HepG2 (cell line): ENCODE measurements around the gene TRPV2. TPM values are rescaled to one million over a fixed set of nuclear protein-coding genes. Genes with fewer than 3 reads are reported as not detected.
A peak's percentile ranks its signal among the peaks of the same experiment; 100 is the strongest.

Experiments used
- ATAC-seq: fragments of 200-7000 bp; cut with Tn5 transposase; 3 replicates; pipeline ENCODE4 v1.9.1; 2020; ENCODE audit warnings: mild to moderate bottlenecking, moderate library complexity
- BruUV-seq: library from RNA; stranded (reverse); fragments of 400-500 nt; replicated peaks from 2 replicates; lab custom pipeline; 2021; lab: Mats Ljungman, UMichigan
- CTCF ChIA-PET: fragments of 300-600 bp; formaldehyde crosslinking; extraction: SDS; loops from one replicate; lab custom pipeline; 2021; ENCODE audit warnings: low total read pairs, inconsistent platforms, low intra/inter-chr PET ratio; lab: Yijun Ruan, JAX
- POLR2A ChIA-PET: fragments of 350-600 bp; sonication (Branson Sonifier 250); formaldehyde crosslinking; loops from one replicate; lab custom pipeline; 2020; ENCODE audit warnings: antibody characterized with exemption, inconsistent platforms; lab: Yijun Ruan, JAX
- DNase-seq: peaks from one replicate; pipeline ENCODE4 v3.0.0-alpha.2; 2015; ENCODE audit warnings: low spot score
- FAIRE-seq: peaks from 3 replicates; lab custom pipeline; 2011; peaks lifted over from hg19 to GRCh38; lab: Jason Lieb, UNC
- H2AFZ ChIP-seq: one replicate; pipeline ENCODE4 v1.6.1; 2011; ENCODE audit warnings: low read length, inconsistent platforms
- H3K27ac ChIP-seq: fragments of 300-600 bp; 3 replicates; pipeline ENCODE4 v1.8.0; 2011; ENCODE audit warnings: mixed run types, mild to moderate bottlenecking, mixed read lengths, low read length, inconsistent platforms; ENCODE audit not compliant: insufficient read depth; ENCODE audit errors: extremely low read length
- H3K27me3 ChIP-seq, 2 experiments: fragments of 200-600 bp in 1 of 2; 2 replicates in 1 of 2; 3 replicates in 1 of 2; pipeline versions ENCODE4 v1.6.0 to v1.8.0; 2011; ENCODE audit warnings: low read length in 2 of 2, mild to moderate bottlenecking in 2 of 2, moderate library complexity in 2 of 2, inconsistent platforms in 1 of 2; ENCODE audit not compliant: insufficient read depth in 2 of 2, control insufficient read depth in 1 of 2
- H3K36me3 ChIP-seq, 2 experiments: fragments of 200-600 bp in 1 of 2; replicated peaks in 1 of 2; 2 replicates in 1 of 2; 3 replicates in 1 of 2; pipeline versions ENCODE4 v1.5.1 to v1.8.0; 2011; ENCODE audit warnings: low read length in 2 of 2, inconsistent platforms in 1 of 2; ENCODE audit not compliant: insufficient read depth in 2 of 2, control insufficient read depth in 1 of 2
- H3K4me1 ChIP-seq: 2 replicates; pipeline ENCODE4 v1.5.1; 2012; ENCODE audit warnings: low read length, inconsistent platforms; ENCODE audit not compliant: insufficient read depth
- H3K4me2 ChIP-seq: 2 replicates; pipeline ENCODE4 v1.6.0; 2011; ENCODE audit warnings: low read depth, low read length, inconsistent platforms
- H3K4me3 ChIP-seq, 3 experiments: fragments of 200-600 bp in 1 of 3; sonication (generic), shearing (Covaris generic) in 1 of 3; replicated peaks in 1 of 3; 2 replicates each; pipeline ENCODE4 v1.5.1; 2011 to 2016; ENCODE audit warnings: low read length in 3 of 3, inconsistent platforms in 2 of 3, low read depth in 2 of 3, mild to moderate bottlenecking in 2 of 3, control low read depth in 1 of 3, mixed read lengths in 1 of 3; ENCODE audit not compliant: insufficient read depth in 1 of 3
- H3K79me2 ChIP-seq: one replicate; pipeline ENCODE4 v1.6.1; 2011; ENCODE audit warnings: low read length, inconsistent platforms; ENCODE audit not compliant: insufficient read depth
- H3K9ac ChIP-seq: 2 replicates; pipeline ENCODE4 v1.6.0; 2011; ENCODE audit warnings: mild to moderate bottlenecking, low read depth, low read length, inconsistent platforms; ENCODE audit not compliant: insufficient read depth
- H3K9me3 ChIP-seq: 2 replicates; pipeline ENCODE4 v1.5.1; 2012; ENCODE audit warnings: mild to moderate bottlenecking, low read length
- H4K20me1 ChIP-seq: 2 replicates; pipeline ENCODE4 v1.6.0; 2011; ENCODE audit warnings: inconsistent platforms, mild to moderate bottlenecking, low read length, moderate library complexity; ENCODE audit not compliant: insufficient read depth
- KLF11 ChIP-seq: IDR thresholded peaks from 2 replicates; pipeline ENCODE4 v1.6.1; 2016; ENCODE audit warnings: missing compliant biosample characterization
- NCOA1 ChIP-seq: sonication (generic); formaldehyde crosslinking; IDR thresholded peaks from 2 replicates; pipeline ENCODE4 v1.9.0; 2021; ENCODE audit warnings: missing genetic modification reagents
- POLR2AphosphoS5 ChIP-seq: IDR thresholded peaks from 2 replicates; pipeline ENCODE4 v1.6.1; 2012; ENCODE audit warnings: low read depth, low read length
- RBM22 ChIP-seq: fragments of 200-400 bp; formaldehyde crosslinking; optimal IDR thresholded peaks from 2 replicates; pipeline ENCODE3; 2017; ENCODE audit warnings: mild to moderate bottlenecking, low read length, moderate library complexity
- ZC3H4 ChIP-seq: sonication (generic); formaldehyde crosslinking; IDR thresholded peaks from 2 replicates; pipeline ENCODE4 v1.4.0; 2020; ENCODE audit warnings: missing genetic modification reagents, borderline replicate concordance
- ZFP36L1 ChIP-seq: sonication (generic); formaldehyde crosslinking; IDR thresholded peaks from 2 replicates; pipeline ENCODE4 v1.8.0; 2022; ENCODE audit warnings: mild to moderate bottlenecking, missing genetic modification reagents, moderate library complexity
- WGBS: methylation state at CpG from one replicate; pipeline ENCODE4 v1.1.6; 2017; ENCODE audit warnings: low lambda C conversion rate; 5-methylcytosine and 5-hydroxymethylcytosine counted together
- in situ Hi-C: cut with HindIII; loops from 2 replicates; pipeline ENCODE4 v1.10.0; 2017; ENCODE audit warnings: low pct_unique_long_range_greater_than_20kb; ENCODE audit not compliant: extremely low pct_ligation_motif_present
- intact Hi-C: fragments of 100-400 bp; cut with micrococcal nuclease; formaldehyde crosslinking; loops from one replicate; pipeline ENCODE4 v1.10.0; 2022; ENCODE audit not compliant: unreplicated experiment
- polyA plus RNA-seq, 8 experiments: library from polyadenylated mRNA; depleted of rRNA in 3 of 8; stranded (reverse) in 7 of 8; unstranded in 1 of 8; fragments of >200 nt; fragmentation: Illumina TruSeq in 4 of 8; extraction: Trizol in 4 of 8; gene quantifications; 2 replicates each; pipeline versions ENCODE4 v1.2.1 to v1.2.3, GENCODE V29; 2011 to 2016; ENCODE audit warnings: low read depth in 4 of 8, missing spikeins in 1 of 8, mixed read lengths in 1 of 8; ENCODE audit not compliant: insufficient read depth in 1 of 8
- total RNA-seq, 5 experiments: library from RNA; depleted of rRNA; stranded (reverse); fragments of >200 nt; fragmentation: Illumina TruSeq; extraction: Trizol; gene quantifications; 2 replicates each; pipeline ENCODE4 v1.2.3, GENCODE V29; 2016; ENCODE audit warnings: low read depth in 1 of 5
- TF ChIP-seq, protein P1 (sequence below): sonication (generic); formaldehyde crosslinking; IDR thresholded peaks from 2 replicates; pipeline ENCODE4 v1.8.0; 2022; ENCODE audit warnings: mild to moderate bottlenecking, missing genetic modification reagents
- TF ChIP-seq, protein P2 (sequence below): sonication (generic); formaldehyde crosslinking; conservative IDR thresholded peaks from 2 replicates; pipeline ENCODE4 v1.8.0; 2022; ENCODE audit warnings: mild to moderate bottlenecking, moderate library complexity, missing genetic modification reagents
- TF ChIP-seq, protein P3 (sequence below): sonication (generic); formaldehyde crosslinking; IDR thresholded peaks from 2 replicates; pipeline ENCODE4 v1.4.0; 2020; ENCODE audit warnings: missing genetic modification reagents, borderline replicate concordance
- TF ChIP-seq, protein P4 (sequence below): sonication (generic); formaldehyde crosslinking; IDR thresholded peaks from 2 replicates; pipeline ENCODE4 v1.9.0; 2021; ENCODE audit warnings: mild to moderate bottlenecking, missing genetic modification reagents

TRPV2 gene
- total and polyA plus RNA-seq, 2 of the 13 experiments (the other 11 are each of a cell fraction or from before 2014, with no cell fraction given): 13.6 to 21.3 TPM

DNA sequence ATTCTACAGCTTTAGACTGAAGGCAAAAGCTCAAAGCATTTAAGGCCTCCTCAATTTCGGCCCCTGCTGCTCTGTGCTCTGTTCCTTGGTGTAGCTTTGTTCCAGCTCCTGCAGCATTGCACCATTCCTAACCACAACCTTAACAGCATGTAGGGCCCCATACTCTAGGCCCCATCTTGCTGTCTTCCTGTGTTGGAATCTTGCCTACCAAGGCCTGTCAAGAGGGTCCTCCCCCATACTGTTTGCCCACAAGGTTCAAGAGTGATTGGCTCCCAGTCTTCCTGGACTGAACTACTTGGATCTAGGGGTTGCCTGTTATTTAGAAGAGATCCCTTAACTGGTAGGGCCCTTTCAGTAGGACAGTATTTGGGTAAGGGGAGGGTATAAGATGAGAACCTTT lies 26.8 kb downstream of the TRPV2 start:
- peaks cover 84% of the 10 kb centered on the region for H3K4me1 ChIP-seq
- TF ChIP-seq KLF11 (CRISPR knock-in tag) (no peak), NCOA1 (CRISPR knock-in tag) (no peak), RBM22 (peak; percentile 81), POLR2AphosphoS5 (peak; percentile 75), ZFP36L1 (CRISPR knock-in tag) (no peak), ZC3H4 (CRISPR knock-in tag) (peak; percentile 92; the same call in 1 of the 2 replicates)
- TF ChIP-seq, protein P1, sequence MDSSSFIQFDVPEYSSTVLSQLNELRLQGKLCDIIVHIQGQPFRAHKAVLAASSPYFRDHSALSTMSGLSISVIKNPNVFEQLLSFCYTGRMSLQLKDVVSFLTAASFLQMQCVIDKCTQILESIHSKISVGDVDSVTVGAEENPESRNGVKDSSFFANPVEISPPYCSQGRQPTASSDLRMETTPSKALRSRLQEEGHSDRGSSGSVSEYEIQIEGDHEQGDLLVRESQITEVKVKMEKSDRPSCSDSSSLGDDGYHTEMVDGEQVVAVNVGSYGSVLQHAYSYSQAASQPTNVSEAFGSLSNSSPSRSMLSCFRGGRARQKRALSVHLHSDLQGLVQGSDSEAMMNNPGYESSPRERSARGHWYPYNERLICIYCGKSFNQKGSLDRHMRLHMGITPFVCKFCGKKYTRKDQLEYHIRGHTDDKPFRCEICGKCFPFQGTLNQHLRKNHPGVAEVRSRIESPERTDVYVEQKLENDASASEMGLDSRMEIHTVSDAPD (CRISPR knock-in tag): no peak
- TF ChIP-seq, protein P2, sequence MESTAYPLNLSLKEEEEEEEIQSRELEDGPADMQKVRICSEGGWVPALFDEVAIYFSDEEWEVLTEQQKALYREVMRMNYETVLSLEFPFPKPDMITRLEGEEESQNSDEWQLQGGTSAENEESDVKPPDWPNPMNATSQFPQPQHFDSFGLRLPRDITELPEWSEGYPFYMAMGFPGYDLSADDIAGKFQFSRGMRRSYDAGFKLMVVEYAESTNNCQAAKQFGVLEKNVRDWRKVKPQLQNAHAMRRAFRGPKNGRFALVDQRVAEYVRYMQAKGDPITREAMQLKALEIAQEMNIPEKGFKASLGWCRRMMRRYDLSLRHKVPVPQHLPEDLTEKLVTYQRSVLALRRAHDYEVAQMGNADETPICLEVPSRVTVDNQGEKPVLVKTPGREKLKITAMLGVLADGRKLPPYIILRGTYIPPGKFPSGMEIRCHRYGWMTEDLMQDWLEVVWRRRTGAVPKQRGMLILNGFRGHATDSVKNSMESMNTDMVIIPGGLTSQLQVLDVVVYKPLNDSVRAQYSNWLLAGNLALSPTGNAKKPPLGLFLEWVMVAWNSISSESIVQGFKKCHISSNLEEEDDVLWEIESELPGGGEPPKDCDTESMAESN (CRISPR knock-in tag): 0 out of 2 replicates have a peak, but pooled peaks have one; percentile 16
- TF ChIP-seq, protein P3, sequence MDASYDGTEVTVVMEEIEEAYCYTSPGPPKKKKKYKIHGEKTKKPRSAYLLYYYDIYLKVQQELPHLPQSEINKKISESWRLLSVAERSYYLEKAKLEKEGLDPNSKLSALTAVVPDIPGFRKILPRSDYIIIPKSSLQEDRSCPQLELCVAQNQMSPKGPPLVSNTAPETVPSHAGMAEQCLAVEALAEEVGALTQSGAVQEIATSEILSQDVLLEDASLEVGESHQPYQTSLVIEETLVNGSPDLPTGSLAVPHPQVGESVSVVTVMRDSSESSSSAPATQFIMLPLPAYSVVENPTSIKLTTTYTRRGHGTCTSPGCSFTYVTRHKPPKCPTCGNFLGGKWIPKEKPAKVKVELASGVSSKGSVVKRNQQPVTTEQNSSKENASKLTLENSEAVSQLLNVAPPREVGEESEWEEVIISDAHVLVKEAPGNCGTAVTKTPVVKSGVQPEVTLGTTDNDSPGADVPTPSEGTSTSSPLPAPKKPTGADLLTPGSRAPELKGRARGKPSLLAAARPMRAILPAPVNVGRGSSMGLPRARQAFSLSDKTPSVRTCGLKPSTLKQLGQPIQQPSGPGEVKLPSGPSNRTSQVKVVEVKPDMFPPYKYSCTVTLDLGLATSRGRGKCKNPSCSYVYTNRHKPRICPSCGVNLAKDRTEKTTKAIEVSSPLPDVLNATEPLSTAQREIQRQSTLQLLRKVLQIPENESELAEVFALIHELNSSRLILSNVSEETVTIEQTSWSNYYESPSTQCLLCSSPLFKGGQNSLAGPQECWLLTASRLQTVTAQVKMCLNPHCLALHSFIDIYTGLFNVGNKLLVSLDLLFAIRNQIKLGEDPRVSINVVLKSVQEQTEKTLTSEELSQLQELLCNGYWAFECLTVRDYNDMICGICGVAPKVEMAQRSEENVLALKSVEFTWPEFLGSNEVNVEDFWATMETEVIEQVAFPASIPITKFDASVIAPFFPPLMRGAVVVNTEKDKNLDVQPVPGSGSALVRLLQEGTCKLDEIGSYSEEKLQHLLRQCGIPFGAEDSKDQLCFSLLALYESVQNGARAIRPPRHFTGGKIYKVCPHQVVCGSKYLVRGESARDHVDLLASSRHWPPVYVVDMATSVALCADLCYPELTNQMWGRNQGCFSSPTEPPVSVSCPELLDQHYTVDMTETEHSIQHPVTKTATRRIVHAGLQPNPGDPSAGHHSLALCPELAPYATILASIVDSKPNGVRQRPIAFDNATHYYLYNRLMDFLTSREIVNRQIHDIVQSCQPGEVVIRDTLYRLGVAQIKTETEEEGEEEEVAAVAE: 0 out of 2 replicates have a peak, but pooled peaks have one; percentile 3
- TF ChIP-seq, protein P4, sequence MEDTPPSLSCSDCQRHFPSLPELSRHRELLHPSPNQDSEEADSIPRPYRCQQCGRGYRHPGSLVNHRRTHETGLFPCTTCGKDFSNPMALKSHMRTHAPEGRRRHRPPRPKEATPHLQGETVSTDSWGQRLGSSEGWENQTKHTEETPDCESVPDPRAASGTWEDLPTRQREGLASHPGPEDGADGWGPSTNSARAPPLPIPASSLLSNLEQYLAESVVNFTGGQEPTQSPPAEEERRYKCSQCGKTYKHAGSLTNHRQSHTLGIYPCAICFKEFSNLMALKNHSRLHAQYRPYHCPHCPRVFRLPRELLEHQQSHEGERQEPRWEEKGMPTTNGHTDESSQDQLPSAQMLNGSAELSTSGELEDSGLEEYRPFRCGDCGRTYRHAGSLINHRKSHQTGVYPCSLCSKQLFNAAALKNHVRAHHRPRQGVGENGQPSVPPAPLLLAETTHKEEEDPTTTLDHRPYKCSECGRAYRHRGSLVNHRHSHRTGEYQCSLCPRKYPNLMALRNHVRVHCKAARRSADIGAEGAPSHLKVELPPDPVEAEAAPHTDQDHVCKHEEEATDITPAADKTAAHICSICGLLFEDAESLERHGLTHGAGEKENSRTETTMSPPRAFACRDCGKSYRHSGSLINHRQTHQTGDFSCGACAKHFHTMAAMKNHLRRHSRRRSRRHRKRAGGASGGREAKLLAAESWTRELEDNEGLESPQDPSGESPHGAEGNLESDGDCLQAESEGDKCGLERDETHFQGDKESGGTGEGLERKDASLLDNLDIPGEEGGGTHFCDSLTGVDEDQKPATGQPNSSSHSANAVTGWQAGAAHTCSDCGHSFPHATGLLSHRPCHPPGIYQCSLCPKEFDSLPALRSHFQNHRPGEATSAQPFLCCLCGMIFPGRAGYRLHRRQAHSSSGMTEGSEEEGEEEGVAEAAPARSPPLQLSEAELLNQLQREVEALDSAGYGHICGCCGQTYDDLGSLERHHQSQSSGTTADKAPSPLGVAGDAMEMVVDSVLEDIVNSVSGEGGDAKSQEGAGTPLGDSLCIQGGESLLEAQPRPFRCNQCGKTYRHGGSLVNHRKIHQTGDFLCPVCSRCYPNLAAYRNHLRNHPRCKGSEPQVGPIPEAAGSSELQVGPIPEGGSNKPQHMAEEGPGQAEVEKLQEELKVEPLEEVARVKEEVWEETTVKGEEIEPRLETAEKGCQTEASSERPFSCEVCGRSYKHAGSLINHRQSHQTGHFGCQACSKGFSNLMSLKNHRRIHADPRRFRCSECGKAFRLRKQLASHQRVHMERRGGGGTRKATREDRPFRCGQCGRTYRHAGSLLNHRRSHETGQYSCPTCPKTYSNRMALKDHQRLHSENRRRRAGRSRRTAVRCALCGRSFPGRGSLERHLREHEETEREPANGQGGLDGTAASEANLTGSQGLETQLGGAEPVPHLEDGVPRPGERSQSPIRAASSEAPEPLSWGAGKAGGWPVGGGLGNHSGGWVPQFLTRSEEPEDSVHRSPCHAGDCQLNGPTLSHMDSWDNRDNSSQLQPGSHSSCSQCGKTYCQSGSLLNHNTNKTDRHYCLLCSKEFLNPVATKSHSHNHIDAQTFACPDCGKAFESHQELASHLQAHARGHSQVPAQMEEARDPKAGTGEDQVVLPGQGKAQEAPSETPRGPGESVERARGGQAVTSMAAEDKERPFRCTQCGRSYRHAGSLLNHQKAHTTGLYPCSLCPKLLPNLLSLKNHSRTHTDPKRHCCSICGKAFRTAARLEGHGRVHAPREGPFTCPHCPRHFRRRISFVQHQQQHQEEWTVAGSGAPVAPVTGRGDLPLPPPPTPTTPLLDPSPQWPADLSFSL (CRISPR knock-in tag): no peak

More for the DNA sequence above, 26.8 kb downstream of the TRPV2 start:
- H3K27me3 ChIP-seq: no peaks in the 10 kb centered on the region; a peak in 1 of 5 replicates
- intact Hi-C loops: no loop called here
- H3K4me2 ChIP-seq: peak overlapping the region; percentile 96
- ChIA-PET CTCF (no interaction called here), POLR2A (interaction anchor here (0.7 to 10.1 kb wide), 12 partner anchors 9 to 239 kb away, joined by 3 to 159 read pairs (median 6); partner anchors contain the start of genes TRPV2 and UBB)
- H3K27ac ChIP-seq: peak overlapping the region; percentile 89
- H4K20me1 ChIP-seq: peaks cover 47% of the 10 kb centered on the region
- no peak for DNase-seq
- BruUV-seq: no TSS peak
- WGBS: 71% methylated on average over 1 of the region's 1 CpG
- H3K9ac ChIP-seq: peak overlapping the region; percentile 98
- H3K9me3 ChIP-seq: no peaks in the 10 kb centered on the region
- peak overlapping the region; percentile 42 to 94 (median 91); a peak in 5 of 6 replicates for H3K4me3 ChIP-seq
- H3K79me2 ChIP-seq: peaks cover 39% of the 10 kb centered on the region
- H3K36me3 ChIP-seq: peaks cover 21 to 50% of the 10 kb centered on the region in 2 experiments
- H2AFZ ChIP-seq: no peak overlapping the region
- in situ Hi-C loops: no loop called here
- no peak for FAIRE-seq
- no peak for ATAC-seq
